Stimulated activated CD4-positive, alpha-beta T cell treated with anti-CD3 and anti-CD28 coated beads, Interleukin-2, amount 100 ng/mL, for 4 hours (primary cell): ENCODE measurements around the gene LRRC72.
"Not testable (repeated sequence)": the region's sequence is repeated elsewhere in the genome, so short reads cannot be mapped to it uniquely, and the experiment has no call there.

Experiments used
- DNase-seq: peaks from one replicate; pipeline ENCODE4 v3.0.0-alpha.2; 2020; ENCODE audit warnings: low read depth

Gene LRRC72

GRCh38 chr7:16583834-16584233 lies 57.2 kb downstream of the LRRC72 start:
- no peak for DNase-seq

- no peak for DNase-seq
These were observed 58.9 kb downstream of the LRRC72 start for GRCh38 chr7:16585540-16585939.

DNA sequence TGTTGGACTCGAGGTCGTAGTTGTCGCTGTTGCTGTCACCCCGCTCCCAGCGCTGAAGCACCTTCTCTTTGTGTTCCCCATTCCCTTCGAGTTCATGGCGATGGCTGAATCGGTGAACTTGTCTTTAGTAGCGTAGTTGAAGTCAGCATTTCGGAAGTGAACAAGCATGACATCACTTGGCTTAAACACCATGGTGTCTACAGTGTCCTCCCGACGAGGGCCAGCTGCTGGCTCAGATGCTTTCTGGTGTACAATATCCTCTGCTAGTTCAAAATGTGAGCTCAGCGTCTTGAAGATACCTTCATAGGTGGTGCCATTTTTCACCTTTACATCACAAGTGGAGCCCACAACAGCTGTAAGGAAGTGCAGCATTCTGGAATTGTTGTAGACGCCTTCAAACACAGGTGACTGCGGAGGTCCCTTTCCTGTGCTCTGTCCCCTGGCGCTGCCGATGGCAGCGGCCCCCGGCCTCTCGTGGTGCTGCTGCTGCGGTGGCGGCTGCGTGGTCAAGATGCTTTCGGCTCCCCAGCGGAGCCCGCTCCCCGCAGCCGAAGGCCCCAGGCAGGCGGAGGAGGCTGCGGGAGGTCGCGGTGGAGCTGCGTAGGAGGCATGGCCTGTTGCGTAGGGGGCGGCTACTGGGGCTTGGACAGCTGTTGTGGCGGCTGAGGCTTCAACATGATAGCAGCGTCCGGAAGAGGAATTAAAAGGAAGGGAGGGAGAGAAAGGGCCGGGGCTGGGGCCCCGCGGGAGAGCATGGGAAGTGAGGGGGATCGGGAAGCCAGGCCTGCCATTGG lies 59.7 kb downstream of the LRRC72 start:
- DNase-seq, result no peak

- DNase-seq, result no peak
These were observed 60.5 kb downstream of the LRRC72 start for GRCh38 chr7:16587129-16587528.

DNA sequence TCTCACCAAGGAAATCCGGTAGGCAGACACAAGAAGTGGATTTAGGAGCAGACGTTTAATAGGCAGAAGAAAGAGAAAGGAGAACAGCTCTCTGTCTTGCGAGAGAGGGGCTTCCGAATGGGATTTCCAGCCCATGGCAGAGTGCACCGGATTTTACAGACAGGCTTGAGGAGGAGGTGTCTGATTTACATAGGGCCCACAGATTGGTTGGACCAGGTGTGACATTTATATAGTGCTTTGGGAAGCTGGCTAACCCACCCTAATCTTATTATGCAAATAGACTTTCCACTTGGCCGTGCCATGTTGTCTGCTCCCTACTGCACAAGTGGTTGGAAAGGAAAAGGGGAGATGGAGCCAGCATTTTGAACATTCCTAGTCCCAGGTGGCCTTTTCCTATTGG lies 61.2 kb downstream of the LRRC72 start:
- DNase-seq, result no peak

- no peak for DNase-seq
These were observed 63.3 kb downstream of the LRRC72 start for GRCh38 chr7:16589881-16590280.

GRCh38 chr7:16590424-16590823 lies 63.8 kb downstream of the LRRC72 start:
- no peak for DNase-seq

DNA sequence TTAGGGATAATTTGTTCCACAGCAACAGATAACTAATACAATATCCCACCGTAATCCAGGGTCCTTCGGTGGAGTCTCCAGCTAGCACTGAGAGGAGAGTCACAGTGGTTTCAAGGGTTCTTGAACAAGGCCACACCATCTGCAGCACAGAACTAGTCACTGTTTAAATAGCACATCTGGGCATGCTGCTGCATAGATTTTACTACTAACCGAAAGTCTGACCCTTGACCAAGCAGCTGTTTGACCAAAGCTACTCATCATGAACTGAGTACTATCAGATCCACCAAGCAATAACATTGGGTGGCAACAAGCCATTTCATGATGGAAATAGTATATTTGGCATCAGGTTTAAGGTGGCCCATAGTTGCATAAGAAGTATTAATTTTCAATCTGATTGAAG lies 65.8 kb downstream of the LRRC72 start:
- no peak for DNase-seq

DNA sequence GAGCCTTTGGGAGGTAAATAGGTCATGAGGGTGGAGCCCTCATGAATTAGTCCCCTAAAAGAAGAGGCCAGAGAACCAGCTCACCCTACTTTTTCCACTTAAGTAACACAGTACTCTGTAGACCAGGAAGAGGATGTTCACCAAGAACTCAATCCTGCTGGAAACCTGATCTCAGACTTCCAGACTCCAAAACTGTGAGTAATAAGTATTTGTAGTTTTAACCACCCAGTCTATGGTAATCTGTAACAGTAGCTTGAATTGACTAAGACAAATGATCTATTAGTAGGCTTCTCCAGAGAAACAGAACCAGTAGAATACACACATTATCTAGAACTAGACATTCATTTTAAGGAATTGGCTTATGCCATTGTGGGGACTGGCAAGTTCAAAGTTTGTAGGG lies 67.4 kb downstream of the LRRC72 start:
- no peak for DNase-seq

DNA sequence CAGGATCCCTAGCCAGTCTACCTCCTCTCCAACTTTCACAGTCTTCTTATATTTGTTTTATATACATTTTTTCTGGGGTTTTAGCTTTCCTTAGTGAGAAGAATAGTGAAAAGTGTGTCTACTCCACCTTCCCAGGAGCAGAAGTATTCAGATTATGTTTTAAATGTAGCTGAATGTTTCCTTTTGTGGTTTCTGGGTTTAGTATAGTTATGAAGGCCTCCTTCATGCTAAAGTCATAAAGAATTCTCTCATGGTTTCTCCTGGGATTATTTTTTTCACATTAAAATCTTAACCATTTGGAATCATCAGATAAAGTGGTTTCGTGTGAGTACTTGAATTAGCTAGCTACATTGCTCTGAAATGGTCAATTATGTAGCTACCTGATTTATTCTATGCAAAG lies 68.1 kb downstream of the LRRC72 start:
- DNase-seq, result no peak

- not testable (repeated sequence) for DNase-seq
These were observed 69.0 kb downstream of the LRRC72 start for GRCh38 chr7:16595596-16595995.

DNA sequence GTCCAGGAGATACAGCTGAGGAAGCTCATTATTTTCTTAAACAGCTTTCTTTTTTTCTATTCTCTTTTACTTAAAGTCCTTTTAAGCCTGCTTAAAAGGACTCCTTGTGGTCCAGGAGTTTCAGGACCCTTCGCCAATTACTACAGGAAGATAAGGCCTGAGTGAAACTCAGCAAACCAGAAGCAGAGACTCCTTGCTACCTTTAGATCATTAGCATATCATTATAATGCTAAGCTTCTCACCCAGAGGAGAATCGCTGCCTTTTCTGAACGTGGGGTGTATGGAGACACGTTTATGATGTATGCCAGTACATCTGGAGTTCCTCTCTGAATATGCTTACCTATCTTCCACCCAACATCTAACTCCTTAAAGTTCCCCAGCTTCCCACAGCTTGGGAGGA lies 71.4 kb downstream of the LRRC72 start:
- no peak for DNase-seq

GRCh38 chr7:16599860-16600259 lies 73.2 kb downstream of the LRRC72 start:
- DNase-seq, result no peak

DNA sequence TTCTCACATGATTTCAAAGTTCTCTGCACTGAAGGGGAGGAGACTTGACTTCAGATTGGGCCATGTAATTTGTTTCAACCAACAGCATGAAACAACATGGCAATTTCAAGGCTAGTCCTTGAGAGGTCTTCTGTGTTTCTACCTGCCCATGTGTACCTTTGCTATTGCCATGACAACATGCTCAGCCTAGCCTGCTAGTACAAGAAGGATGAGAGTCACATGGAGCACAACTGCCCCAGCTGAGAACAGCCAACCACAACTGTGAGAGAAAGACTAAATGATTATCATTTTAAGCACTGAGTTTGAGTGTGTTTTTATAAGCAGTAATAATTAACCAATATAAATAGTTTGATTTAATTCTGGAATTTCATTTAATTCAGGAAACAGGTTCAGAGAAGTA lies 77.0 kb downstream of the LRRC72 start:
- DNase-seq, result no peak

- no peak for DNase-seq
These were observed 77.4 kb downstream of the LRRC72 start for GRCh38 chr7:16604054-16604453.

- DNase-seq, result no peak
These were observed 80.1 kb downstream of the LRRC72 start for GRCh38 chr7:16606704-16607103.

- DNase-seq, result no peak
These were observed 83.3 kb downstream of the LRRC72 start for GRCh38 chr7:16609842-16610450.

- DNase-seq, result no peak
These were observed 85.1 kb downstream of the LRRC72 start for GRCh38 chr7:16611711-16612110.

- DNase-seq, result no peak
These were observed 88.6 kb downstream of the LRRC72 start for GRCh38 chr7:16615228-16615627.

DNA sequence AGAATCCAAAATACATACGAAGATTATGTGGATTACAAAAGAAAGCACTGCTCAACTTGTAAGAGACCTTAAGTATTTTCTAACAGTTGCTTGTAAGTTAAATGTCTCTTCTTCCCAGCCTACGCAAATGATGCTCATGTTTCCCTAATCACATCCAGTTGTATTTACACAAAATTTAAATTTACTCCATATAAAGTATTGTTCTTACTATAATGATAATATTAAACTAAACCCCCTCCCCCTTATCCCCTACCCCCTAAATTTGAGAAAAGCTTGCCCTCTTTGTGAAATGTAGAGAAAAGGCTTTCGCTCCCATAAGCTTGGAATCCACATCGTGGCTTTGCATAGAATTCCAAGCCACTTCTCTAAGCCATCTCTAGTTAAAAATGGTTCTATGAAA lies 89.5 kb downstream of the LRRC72 start:
- DNase-seq, result no peak

- no peak for DNase-seq
These were observed 89.9 kb downstream of the LRRC72 start for GRCh38 chr7:16616542-16616941.

DNA sequence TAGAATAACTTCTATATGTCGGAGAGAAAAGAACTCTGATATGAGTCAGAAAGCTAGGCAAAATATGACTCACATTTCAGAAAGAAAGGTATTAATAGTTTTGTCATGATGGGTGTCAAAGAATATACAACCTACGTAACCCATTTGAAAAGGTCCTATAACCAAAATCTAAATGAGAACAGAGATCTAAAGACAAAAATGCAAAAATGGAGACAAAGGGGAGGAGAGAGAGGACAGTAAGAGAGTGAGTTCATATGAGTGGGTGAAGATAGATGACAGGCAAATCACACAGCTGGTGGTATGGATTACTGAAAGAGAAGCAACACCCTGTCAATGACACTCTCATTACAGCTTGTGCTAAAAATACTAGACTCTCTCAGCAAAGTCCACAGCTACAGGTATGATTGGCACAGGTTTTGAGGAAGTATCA lies 93.4 kb downstream of the LRRC72 start:
- DNase-seq, result no peak

DNA sequence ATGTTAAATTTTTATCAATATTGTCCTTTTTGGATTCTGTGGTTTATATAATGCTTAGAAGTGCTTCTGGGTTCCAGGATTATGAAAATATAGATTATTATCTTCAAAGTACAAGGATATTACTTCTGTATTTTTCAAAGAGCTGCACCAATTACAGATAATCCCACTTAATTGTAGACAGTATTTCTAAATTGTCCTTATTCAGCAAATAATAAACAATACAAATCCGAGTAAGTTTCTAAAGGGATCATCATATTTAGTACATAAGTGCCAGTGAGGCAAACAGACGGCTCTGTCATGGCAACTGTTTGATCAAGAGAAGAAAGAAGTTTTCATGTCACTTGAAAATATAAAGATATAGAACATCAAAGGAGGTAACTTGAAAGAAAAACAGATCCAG lies 99.8 kb downstream of the LRRC72 start:
- no peak for DNase-seq

GRCh38 chr7:16627236-16627635 lies 100.6 kb downstream of the LRRC72 start:
- DNase-seq, result no peak
